OCI-LY3 (cell line): ENCODE measurements around the gene HAND1.

Experiments used
- H2AFZ ChIP-seq: fragments of 200-600, 300-600 bp; shearing (Covaris generic); 2 replicates; pipeline ENCODE4 v1.6.0; 2014; ENCODE audit warnings: antibody characterized with exemption, low read depth, low read length
- H3K27ac ChIP-seq: fragments of 200-600, 300-600 bp; sonication (generic); 2 replicates; pipeline ENCODE4 v1.5.1; 2014; ENCODE audit warnings: mild to moderate bottlenecking, low read length, moderate library complexity, mixed read lengths
- H3K27me3 ChIP-seq: fragments of 200-600, 300-600 bp; sonication (generic); 2 replicates; pipeline ENCODE4 v1.6.1; 2014; ENCODE audit warnings: low read depth, low read length, mixed read lengths
- H3K36me3 ChIP-seq: fragments of 200-600, 300-600 bp; sonication (generic); replicated peaks from 2 replicates; pipeline ENCODE3; 2014; ENCODE audit warnings: low read depth, low read length, mixed read lengths
- H3K4me1 ChIP-seq: fragments of 300-600, 200-600 bp; sonication (generic); 2 replicates; pipeline ENCODE4 v1.6.1; 2014; ENCODE audit warnings: low read length, mixed read lengths
- H3K4me2 ChIP-seq: fragments of 200-600, 300-600 bp; sonication (generic); 2 replicates; pipeline ENCODE4 v1.6.1; 2014; ENCODE audit warnings: low read length, mixed read lengths
- H3K4me3 ChIP-seq: fragments of 300-600, 200-600 bp; sonication (generic); 2 replicates; pipeline ENCODE4 v1.5.1; 2014; ENCODE audit warnings: antibody characterized with exemption, mild to moderate bottlenecking, low read length, moderate library complexity
- H3K79me2 ChIP-seq: fragments of 300-600, 200-600 bp; shearing (Covaris generic); 2 replicates; pipeline ENCODE4 v1.6.1; 2014; ENCODE audit warnings: mild to moderate bottlenecking, low read length, mixed read lengths
- H3K9ac ChIP-seq: fragments of 300-600, 200-600 bp; shearing (Covaris generic); 2 replicates; pipeline ENCODE4 v1.6.0; 2014; ENCODE audit warnings: mild to moderate bottlenecking, low read length, moderate library complexity
- H3K9me3 ChIP-seq: fragments of 200-600, 300-600 bp; shearing (Covaris generic); 2 replicates; pipeline ENCODE4 v1.6.1; 2014; ENCODE audit warnings: low read length, mixed read lengths; ENCODE audit not compliant: insufficient read depth
- H4K20me1 ChIP-seq: fragments of 200-600, 300-600 bp; sonication (generic); 2 replicates; pipeline ENCODE4 v1.6.1; 2016; ENCODE audit warnings: low read length, mixed read lengths; ENCODE audit not compliant: insufficient read depth
- EZH2phosphoT487 ChIP-seq: fragments of 200-600 bp; shearing (Covaris generic); IDR thresholded peaks from 2 replicates; pipeline ENCODE4 v1.6.1; 2018; ENCODE audit warnings: antibody characterized with exemption, mixed run types, low read depth
- TF ChIP-seq, protein P1 (sequence below): fragments of 200-600, 300-600 bp; sonication (generic); IDR thresholded peaks from 2 replicates; pipeline ENCODE4 v1.5.1; 2014; ENCODE audit warnings: antibody characterized with exemption, low read length, low read depth

Gene HAND1

DNA sequence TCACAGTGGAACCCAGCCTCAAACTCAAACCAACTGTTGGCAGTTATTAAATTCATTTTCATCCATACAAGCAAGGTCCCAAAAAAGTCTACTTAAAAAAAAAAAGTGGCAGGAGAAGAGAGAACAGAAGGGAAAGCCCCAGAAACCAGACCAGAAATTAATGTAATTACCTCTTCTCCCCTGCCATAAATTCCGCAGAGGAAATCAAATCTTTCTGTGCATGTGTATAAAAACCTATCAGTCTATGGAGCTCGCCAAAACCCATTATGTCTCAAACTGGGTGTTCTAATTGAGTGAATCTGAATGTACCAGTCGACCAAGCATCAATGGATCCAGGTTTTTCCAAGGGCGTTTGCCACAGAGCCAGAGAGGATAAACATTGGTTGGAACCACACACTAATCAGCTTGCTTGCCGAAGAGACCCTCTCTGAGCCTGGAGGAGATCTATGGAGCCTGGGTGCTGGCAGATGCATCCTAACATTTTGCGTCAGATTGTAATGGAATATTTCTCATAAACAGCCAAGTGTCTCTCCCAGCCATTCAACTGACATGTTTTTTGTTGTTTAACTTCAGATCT, 7.9 kb upstream of the HAND1 start:
- peaks cover 54% of the 10 kb centered on the region for H3K4me1 ChIP-seq
- no peaks in the 10 kb centered on the region for H4K20me1 ChIP-seq
- H3K9me3 ChIP-seq, result no peaks in the 10 kb centered on the region
- peak overlapping the region; percentile 93 for H3K27ac ChIP-seq
- peak overlapping the region; percentile 69 for H3K4me2 ChIP-seq
- no peaks in the 10 kb centered on the region for H3K27me3 ChIP-seq
- TF ChIP-seq, protein P1, sequence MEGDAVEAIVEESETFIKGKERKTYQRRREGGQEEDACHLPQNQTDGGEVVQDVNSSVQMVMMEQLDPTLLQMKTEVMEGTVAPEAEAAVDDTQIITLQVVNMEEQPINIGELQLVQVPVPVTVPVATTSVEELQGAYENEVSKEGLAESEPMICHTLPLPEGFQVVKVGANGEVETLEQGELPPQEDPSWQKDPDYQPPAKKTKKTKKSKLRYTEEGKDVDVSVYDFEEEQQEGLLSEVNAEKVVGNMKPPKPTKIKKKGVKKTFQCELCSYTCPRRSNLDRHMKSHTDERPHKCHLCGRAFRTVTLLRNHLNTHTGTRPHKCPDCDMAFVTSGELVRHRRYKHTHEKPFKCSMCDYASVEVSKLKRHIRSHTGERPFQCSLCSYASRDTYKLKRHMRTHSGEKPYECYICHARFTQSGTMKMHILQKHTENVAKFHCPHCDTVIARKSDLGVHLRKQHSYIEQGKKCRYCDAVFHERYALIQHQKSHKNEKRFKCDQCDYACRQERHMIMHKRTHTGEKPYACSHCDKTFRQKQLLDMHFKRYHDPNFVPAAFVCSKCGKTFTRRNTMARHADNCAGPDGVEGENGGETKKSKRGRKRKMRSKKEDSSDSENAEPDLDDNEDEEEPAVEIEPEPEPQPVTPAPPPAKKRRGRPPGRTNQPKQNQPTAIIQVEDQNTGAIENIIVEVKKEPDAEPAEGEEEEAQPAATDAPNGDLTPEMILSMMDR, result no peak
- no peak for TF ChIP-seq EZH2phosphoT487
- no peaks in the 10 kb centered on the region for H3K36me3 ChIP-seq
- H3K9ac ChIP-seq, result peak overlapping the region; percentile 55
- H3K4me3 ChIP-seq, result peak overlapping the region; percentile 50
- H2AFZ ChIP-seq, result 0 out of 2 replicates have a peak overlapping the region, but pooled peaks have one; percentile 12
- no peaks in the 10 kb centered on the region for H3K79me2 ChIP-seq

DNA sequence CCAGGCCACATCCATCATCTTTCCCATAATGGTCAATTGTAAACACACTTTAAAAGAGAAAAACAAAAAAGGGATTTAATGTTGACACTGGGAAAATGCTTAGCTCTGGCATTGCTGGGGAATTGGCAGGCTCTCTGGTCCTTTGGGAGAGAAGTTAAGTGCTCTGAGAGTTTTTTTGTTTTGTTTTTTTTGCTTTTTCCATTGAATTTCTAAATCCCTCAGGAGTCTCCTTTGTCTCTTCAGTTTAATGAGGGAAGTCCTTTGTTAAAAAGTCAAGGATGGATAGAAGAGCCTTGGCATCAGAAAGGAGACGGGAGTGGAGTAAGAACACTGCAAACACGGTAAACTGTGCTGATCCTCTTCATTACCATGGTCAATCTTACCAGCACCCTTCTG, 7.1 kb upstream of the HAND1 start:
- TF ChIP-seq, protein P1, result no peak
- no peak for TF ChIP-seq EZH2phosphoT487
- peak overlapping the region; percentile 69 for H3K4me2 ChIP-seq
- H4K20me1 ChIP-seq, result no peaks in the 10 kb centered on the region
- H3K27me3 ChIP-seq, result no peaks in the 10 kb centered on the region
- H3K4me1 ChIP-seq, result peaks cover 49% of the 10 kb centered on the region
- peak overlapping the region; percentile 12; the same call in 1 of the 2 replicates for H2AFZ ChIP-seq
- no peaks in the 10 kb centered on the region for H3K36me3 ChIP-seq
- H3K9ac ChIP-seq, result peak overlapping the region; percentile 55; the same call in 1 of the 2 replicates
- H3K79me2 ChIP-seq, result no peaks in the 10 kb centered on the region
- H3K27ac ChIP-seq, result peak overlapping the region; percentile 93; the same call in 1 of the 2 replicates
- H3K9me3 ChIP-seq, result no peaks in the 10 kb centered on the region
- H3K4me3 ChIP-seq, result peak overlapping the region; percentile 50

DNA sequence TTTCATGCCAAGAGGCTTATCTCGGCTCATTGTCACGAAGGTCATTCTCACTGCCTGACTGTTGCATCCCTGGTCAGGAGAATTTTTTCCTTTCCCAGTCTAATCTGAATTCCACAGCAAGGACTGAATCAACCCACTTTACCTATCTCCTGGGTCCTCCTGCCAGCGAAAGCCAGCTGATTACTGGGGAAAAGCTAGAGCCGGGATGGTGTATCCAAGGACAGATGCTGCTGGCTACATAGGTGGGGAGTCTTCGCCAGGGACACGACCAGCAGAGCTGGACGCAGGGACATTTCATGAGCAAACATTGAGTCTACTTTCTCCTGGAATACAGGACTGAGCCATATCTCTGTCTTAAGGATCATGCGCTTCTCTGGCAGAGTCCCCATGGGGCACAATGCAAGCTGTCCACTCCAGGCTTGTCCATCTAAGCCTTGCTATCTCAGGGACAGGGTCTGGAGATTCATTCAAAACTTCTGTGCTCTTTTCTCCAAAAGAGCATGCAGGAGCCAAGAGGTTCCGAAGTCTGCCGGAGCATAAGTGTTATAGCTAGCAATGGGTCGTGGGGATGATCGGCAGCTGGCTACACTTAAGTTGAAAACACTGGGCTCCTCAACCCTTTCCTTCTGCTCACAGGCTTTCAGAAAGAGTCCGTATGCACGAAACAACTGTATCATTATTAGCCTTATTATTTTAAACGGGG, 6.5 kb upstream of the HAND1 start:
- Histone ChIP-seq H3K36me3 (no peaks in the 10 kb centered on the region), H2AFZ (no peak overlapping the region), H3K9ac (no peak overlapping the region), H3K4me3 (no peak overlapping the region), H3K27ac (no peak overlapping the region), H4K20me1 (no peaks in the 10 kb centered on the region), H3K9me3 (no peaks in the 10 kb centered on the region), H3K4me2 (peak overlapping the region; percentile 69; the same call in 1 of the 2 replicates), H3K79me2 (no peaks in the 10 kb centered on the region), H3K4me1 (peaks cover 45% of the 10 kb centered on the region), H3K27me3 (no peaks in the 10 kb centered on the region)
- TF ChIP-seq EZH2phosphoT487, result no peak
- TF ChIP-seq, protein P1, result no peak

DNA sequence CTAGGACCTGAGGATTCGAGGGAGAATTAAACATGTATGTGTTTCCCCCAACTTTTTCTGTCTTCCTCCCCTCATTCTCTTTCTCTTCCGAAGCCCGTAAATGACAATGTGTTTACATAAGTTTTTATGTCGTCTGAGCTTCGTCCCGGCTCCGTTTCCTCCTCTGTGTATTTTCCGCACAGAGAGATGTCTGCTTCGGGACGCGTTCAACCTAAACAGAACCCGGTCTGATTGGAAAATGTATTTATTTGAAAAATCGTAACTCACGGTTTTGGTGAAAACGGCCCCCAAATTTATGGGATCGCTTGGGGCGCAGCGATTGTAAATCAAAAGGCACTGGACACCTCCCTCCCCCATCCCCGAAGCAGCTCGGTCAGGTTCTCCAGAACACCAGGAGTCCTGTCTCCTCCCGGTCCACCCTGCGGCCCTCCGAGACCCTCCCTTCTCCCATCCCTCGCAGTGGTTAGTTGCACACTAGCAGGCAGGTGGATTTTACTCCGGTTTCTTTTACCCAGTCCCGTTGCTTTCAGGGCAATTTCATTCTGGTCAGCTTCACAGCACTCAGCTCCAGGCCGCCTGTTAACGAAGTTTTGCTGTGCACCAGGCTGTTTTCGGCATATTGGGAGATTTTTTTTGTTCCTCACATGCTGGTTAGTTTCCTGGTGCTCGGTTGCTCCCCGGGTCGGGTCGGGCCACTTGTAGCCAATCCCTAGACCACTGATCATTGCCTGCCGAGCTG, 5.8 kb upstream of the HAND1 start:
- H3K27me3 ChIP-seq, result no peaks in the 10 kb centered on the region
- no peaks in the 10 kb centered on the region for H3K36me3 ChIP-seq

More for the DNA sequence above, 5.8 kb upstream of the HAND1 start:
- no peaks in the 10 kb centered on the region for H3K79me2 ChIP-seq
- H2AFZ ChIP-seq, result no peak overlapping the region
- no peak overlapping the region for H3K9ac ChIP-seq
- TF ChIP-seq, protein P1, result no peak
- H3K4me2 ChIP-seq, result no peak overlapping the region
- H3K9me3 ChIP-seq, result no peaks in the 10 kb centered on the region
- no peak overlapping the region for H3K27ac ChIP-seq
- H4K20me1 ChIP-seq, result no peaks in the 10 kb centered on the region
- H3K4me1 ChIP-seq, result peaks cover 38% of the 10 kb centered on the region
- H3K4me3 ChIP-seq, result no peak overlapping the region
